NCI-H2107 treated with DMSO at 0.1 percent for 48 hours (cell line): Measurements from ENCODE around the gene BMP8A.
"Not testable (repeated sequence)": the region's sequence is repeated elsewhere in the genome, so short reads cannot be mapped to it uniquely, and the experiment has no call there.

Experiments used
- DNase-seq: peaks from one replicate; lab custom pipeline; 2025; ENCODE audit not compliant: unreplicated experiment; lab: John Stamatoyannopoulos, UW

The BMP8A gene, protein sequence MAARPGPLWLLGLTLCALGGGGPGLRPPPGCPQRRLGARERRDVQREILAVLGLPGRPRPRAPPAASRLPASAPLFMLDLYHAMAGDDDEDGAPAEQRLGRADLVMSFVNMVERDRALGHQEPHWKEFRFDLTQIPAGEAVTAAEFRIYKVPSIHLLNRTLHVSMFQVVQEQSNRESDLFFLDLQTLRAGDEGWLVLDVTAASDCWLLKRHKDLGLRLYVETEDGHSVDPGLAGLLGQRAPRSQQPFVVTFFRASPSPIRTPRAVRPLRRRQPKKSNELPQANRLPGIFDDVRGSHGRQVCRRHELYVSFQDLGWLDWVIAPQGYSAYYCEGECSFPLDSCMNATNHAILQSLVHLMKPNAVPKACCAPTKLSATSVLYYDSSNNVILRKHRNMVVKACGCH

DNA sequence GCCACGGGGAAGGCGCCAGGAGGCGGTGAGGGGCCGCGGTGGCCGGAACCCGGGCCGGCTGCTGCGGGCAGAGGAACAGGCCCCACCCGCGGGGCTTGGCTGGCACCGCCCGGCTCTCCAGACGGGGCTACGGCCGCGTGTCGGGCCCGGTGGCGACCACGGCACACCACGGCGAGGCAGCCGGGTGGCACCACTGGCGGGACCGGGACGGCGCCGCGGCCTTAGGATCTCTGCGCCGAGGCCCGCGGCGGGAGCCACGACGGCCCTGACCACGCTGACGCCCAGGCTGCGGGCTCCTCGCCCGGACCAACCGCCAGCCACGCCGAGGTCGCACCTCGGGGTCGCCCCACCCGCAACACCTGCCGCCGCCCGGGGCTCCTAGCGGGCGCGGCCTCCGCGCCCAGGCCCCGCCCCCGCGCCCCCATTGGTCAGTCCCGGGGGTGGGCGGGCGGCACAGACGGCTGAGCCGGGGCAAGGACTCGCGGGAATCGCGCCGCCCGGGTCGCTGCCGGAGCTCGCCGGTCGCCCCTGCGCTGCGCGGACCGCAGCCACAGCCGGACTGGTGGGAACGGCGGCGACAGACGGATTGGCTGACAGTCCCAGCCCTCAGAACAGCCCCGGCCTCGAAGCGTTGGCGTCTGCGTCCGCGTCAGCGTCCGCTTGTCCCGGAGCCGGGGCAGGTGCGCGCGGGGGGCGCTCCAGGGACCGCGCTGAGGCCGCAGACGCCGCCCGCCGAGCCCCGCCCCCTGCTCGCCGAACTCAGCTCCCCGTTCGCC, at the start of gene BMP8A:
BMP8A (plus strand) TSS at position 491 of the 776 bp plus-strand sequence. CDS start 356 bp downstream, outside the sequence.
- peak; percentile 100 for DNase-seq

DNA sequence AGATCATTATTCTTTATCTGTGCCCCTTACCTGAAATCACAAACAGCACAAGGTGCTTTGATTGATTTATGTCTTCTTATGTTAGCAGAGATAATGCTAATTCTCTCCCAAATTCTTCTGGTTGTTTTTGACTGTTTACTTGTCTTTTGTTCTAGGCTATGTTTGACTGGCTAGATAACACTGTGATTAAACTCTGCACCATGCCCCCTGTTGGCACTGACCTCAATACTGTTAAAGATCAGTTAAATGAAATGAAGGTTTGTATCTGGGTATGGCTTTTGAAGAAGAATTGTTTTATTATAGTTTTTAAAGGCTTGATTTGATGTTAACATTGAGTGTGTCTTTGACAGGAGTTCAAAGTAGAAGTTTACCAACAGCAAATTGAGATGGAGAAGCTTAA, 49.6 kb upstream of the BMP8A start:
- DNase-seq, result no peak

DNA sequence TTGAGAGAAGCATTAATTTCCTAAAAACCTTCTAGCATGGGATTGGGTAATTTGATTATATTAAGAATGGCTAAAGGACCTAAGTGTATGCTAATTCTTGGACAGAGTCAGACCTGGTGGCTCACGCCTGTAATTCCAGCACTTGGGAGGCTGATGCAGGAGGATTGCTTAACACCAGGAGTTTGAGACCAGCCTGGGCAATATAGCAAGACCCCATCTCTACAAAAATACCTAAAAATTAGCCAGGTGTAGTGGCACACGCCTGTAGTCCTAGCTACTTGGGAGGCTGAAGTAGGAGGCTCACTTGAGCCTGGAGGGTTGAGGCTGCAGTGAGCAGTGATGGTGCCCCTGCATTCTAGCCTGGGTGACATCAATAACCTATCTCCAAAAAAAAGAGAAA, 45.9 kb upstream of the BMP8A start:
- no peak for DNase-seq

DNA sequence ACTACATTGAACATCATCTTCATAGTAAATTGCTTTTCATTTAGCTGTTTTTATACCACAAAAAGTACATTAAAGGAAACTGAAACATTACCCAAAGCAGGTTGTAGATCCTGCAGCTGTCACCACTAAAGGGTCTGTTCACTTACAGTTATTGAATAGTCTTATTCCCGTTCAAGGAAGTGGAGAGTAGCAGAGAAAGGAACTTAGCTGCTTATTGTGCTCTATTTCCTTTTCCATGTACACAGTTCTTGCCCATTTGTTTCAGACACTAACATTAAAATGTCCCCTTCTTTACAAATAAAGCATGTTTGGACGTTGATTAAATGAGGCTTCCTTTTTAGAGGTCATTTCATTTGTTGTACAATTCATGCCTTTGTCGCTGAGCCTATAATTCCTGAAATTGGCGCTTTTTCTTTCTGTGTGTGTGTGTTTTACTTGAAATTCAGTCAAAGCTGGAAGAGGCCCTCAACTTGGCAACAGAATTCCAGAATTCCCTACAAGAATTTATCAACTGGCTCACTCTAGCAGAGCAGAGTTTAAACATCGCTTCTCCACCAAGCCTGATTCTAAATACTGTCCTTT, 44.4 kb upstream of the BMP8A start:
- DNase-seq, result no peak

DNA sequence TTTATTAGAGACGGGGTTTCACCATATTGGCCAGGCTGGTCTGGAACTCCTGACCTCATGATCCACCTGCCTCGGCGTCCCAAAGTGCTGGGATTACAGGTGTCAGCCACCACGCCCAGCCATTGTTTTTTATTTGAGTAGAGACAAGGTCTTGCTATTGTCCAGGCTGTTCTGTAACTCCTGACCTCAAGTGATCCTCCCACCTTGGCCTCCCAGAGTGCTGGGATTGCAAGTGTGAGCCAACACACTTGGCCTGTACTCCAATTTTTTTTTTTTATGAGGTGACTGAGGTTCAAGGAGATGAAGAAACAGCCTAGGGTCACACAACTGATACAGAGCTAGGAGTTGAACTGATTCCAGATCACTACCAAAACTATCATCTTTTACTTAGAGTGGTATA, 41.4 kb upstream of the BMP8A start:
- DNase-seq, result not testable (repeated sequence)

DNA sequence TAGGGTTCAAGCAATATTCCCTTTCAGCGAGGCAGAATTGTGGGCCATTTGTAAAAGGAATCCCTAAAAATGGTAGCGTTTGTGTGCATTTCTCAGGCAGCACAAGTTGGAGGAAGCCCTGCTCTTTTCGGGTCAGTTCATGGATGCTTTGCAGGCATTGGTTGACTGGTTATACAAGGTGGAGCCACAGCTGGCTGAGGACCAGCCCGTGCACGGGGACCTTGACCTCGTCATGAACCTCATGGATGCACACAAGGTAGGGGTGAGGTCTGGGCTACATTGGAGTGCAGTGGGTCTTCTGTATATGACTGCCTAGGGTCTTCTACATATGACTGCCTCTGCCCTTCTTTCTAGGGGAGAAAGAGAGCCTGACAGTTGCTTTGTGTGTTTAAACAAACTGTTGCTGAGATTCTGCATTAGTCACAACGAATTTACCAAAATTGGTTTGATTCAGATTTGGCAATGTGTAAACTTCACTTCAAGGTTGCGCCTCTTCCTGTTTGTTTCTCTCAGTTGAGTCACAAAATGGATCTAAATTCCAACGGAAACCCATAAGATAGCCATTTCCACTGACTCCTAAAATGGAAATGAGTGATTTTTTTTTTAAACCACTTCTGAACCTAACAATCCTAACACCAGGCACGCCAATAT, 40.4 kb upstream of the BMP8A start:
- DNase-seq, result no peak

DNA sequence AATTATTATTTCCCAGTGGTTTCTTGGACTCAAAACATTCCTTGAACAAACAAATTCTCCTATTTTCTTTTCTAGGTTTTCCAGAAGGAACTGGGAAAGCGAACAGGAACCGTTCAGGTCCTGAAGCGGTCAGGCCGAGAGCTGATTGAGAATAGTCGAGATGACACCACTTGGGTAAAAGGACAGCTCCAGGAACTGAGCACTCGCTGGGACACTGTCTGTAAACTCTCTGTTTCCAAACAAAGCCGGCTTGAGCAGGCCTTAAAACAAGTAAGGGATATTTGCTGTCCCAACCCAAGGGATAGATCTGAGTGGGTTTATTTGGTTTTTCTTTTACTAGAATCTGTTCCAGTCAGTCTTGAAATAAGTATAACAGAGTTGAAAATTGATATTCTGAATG, 39.4 kb upstream of the BMP8A start:
- DNase-seq, result no peak

DNA sequence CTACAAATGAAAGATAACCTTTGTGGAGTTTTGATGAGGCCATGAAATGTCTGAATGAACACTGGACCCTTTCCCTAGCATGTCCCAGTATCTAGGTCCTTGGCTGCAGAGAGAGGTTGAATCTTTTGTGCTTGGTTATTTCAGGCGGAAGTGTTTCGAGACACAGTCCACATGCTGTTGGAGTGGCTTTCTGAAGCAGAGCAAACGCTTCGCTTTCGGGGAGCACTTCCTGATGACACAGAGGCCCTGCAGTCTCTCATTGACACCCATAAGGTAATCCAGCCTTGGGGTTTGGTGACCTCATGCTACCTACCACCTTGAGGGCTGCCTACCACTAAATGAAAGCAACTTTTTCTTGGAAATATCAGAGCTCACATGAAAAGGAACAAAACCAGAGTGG, 38.9 kb upstream of the BMP8A start:
- DNase-seq, result no peak

DNA sequence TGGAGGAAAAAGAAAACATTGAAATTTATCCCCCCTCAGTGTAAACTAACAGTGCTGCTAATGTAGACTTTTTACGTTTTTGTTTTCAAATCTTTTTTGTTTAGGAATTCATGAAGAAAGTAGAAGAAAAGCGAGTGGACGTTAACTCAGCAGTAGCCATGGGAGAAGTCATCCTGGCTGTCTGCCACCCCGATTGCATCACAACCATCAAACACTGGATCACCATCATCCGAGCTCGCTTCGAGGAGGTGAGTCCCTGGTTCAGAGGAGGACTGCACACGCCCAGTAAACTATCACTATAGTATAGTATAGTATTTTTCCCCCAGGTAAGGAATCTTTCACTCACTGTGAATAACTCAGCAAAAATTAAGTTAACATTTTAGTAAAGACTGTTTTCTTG, 37.8 kb upstream of the BMP8A start:
- DNase-seq, result no peak

DNA sequence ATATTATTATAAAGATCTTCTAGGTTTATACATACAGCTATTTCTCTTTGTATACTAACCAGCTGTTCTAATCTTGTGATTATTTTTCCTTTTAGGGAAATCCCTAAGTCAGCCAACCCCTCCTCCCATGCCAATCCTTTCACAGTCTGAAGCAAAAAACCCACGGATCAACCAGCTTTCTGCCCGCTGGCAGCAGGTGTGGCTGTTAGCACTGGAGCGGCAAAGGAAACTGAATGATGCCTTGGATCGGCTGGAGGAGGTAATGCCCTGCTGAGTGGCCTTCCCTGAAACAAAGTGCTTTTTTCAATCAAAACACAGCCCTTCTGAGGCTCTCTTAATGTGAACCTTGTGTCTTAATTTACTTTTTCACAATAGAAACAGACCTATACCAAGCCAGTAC, 32.4 kb upstream of the BMP8A start:
- no peak for DNase-seq

DNA sequence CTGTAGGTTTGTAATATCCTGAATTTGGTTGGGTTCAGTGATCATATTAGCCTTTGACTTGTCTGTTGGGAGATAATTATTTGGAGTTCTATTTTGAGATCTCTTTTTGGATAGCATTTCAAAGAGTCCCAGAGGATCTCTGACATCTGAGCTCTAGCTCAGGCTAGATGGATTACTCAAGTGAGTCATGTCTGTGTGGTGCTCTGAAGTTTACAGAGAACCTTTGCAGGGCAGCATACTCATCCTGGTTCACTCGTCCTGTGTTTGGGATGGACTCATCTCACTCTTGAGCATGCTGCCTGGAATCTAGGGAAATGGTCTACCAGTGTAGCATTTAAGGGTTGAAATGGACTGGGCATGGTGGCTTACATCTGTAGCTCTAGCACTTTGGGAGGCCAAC, 29.4 kb upstream of the BMP8A start:
- DNase-seq, result no peak

DNA sequence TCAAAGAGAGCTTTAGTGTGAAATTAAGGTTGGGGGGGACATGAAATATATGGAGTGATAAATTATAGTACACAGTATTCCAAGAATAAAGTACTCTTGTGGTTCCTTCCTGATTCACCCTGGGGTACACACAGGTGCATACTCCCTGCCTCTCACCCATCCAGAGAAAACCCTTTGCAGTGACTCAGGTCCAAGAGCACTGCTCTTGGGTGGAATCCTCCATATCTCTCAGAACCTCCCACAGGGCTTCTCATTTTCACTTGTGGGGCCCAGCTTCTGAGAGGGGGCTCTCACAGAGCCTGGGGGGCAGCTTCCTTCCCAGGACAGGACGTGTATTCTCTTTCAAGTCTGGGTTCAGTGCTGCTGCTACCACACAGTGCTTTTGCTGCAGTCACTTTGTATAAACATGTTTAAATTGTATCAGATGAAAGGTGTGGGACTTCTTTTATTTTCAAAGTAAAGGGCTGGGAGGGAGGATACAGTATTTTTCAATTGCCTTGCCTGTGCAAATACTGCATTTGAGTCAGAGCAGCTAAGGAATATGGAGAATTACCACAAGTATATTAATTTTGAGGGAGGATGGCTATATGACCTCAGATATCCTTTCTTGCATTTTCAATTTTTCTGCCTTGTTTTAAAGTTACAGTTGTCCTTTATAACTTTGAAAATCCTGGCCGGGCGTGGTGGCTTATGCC, 24.9 kb upstream of the BMP8A start:
- DNase-seq, result no peak

DNA sequence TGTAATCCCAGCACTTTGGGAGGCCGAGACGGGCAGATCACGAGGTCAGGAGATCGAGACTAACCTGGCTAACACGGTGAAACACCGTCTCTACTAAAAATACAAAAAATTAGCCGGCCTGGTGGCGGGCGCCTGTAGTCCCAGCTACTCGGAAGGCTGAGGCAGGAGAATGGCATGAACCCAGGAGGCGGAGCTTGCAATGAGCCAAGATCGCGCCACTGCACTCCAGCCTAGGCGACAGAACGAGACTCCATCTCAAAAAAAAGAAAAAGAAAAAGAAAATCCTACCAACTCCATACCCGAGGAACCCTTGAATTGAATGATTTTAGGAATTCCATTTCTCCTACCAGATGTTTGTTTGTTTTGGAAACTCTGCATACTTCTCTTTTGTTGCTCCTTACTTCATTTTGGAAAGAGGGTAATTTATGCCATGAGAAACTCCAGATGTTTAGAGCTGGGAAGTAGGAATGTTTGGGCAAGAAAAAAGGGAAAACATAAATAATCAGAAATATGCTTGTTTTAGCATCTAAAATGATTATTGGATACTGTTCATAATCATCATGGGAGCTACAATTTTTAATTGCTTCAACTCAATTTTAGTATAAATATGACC, 24.2 kb upstream of the BMP8A start:
- DNase-seq, result not testable (repeated sequence)

DNA sequence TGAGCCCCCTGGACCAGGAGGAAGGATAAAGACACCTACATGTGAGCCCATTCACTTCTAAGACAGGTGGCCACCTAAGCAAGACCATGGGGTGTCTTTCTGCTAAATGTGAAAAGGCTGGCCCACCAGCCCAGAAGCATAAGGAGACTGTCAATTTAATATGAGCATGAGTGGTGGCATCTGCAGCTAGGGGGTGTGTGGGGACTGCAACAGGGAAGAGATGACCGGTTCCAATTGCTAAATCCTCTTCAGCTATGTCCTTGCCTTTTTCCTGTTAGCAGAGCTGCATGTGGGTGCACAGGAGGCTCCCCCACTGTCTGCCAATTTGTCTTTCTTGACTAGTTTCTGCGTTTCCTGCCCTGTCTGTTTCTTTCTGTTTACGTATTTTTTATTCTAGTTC, 22.3 kb upstream of the BMP8A start:
- DNase-seq, result no peak

DNA sequence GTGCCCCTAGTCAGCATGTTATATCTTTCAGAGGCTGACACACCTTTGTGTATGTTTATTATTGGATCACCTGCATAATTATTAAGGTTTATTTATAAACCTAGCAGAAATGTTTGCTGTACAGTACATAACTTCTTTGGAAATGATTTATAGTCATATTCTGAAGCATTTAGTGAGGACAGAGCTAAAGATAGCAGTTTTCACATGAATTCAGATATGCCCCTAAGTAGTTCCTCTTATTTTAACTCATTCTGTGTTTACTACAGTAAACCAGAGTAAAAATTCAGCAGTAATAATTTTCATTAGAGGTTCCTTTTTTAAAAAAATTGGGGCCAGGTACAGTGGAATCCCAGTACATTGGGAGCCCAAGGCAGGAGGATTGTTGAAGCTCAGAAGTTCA, 21.4 kb upstream of the BMP8A start:
- DNase-seq, result no peak

DNA sequence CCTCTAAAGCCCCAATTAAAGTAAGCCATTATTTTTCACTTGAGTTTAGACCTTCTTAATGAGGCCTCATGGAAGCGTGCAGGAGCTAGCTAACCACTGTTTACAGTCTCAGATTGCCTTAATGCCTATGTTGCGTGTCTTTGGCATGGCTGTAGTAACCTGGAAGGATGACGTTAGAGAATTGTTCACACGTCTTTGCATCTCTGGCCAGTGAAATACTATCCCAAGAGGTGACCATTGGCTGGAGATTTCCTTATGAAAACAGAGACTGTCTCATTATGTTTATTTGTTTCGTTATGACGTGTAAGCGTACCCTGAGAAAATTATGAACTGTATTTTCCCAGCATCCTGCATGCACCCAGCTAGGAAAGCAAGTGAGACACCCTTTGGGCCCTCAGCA, 18.6 kb upstream of the BMP8A start:
- no peak for DNase-seq

DNA sequence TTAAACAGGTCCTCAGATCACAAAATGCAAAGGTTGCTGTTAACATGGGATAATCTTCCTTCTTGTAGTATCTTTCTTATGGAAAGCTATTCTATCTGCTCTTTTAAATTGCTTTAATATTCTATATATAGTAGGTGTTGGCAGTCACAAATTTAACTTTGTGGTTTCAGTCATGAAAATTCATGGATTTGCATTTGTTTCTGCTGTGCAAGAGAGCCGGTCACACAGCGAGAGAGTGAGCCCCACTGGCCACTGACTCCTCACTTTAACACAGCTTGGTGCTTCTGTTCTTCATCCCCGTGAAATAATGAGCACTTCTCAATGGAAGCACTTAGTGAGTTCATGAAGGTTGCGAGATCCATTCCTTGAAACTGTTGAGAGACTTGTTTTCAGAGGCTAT, 18.1 kb upstream of the BMP8A start:
- DNase-seq, result no peak

DNA sequence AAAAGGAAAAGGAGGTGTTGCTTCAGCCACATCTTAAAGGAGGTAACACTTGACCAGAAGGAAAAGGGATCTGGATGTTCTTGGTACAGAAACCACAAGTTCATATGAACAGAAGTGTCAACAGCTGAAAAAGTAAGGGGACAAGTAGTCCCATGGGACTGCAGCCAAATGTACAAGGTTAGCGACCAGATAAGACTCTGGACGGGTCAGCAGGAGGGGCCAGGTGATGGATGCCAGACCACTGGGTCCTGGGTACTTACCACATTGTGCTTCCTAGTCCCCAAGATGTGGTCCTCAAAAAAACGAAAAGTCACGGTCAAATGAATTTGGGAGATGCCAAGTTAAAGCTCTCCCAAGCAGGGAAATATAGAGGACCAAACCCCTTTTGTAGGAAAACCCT, 16.6 kb upstream of the BMP8A start:
- DNase-seq, result no peak

DNA sequence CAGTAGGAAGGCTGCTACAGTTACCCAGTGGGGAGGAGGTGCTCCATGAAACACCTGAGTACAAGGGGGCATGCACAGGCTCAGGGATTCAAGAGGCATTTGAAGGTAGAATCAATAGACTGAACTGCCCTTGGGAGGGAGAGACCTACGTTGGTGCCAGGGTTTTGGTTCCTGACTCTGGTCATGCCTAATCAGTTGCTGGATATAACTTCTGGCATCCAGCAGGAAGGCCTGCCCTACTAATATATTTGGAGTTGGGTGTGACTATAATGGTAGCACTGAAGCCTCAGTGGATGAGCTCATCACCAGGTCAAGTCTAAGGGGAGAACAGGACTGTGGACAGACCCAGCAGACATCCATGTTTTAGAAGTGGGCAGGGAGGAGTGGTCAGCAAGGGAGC, 15.9 kb upstream of the BMP8A start:
- not testable (repeated sequence) for DNase-seq

DNA sequence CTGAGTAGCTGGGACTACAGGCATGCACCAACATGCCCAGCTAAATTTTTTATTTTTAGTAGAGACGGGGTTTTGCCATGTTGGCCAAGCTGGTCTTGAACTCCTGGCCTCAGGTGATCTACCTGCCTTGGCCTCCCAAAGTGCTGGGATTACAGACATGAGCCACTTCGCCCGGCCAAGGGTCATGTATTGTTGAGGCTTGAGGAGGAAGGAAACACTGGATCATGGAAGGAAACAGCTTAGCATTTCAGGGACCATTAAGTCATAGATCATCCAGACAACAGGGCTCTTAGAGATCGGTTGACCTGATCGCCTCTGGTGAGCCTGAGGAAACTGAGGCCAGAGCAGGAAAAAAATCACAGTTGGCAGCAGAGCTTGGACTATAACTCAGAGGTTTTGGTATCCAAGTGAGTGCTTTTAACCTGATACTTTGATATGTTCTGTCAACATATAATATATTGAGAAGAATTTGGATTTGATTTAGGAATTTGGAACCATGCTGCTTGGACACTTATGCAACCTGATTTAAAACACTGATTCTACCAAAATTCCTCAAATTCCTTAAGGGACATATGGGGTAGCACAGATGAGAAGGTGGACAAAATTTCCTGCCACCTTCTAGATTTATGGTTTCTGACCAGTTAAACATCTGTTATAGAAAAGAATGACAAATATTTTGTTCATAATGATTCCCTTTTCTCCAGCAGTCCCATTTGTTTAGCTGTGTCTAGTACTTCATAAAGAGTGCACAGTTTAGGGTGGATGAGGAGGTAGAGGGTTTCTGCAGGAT, 13.1 kb upstream of the BMP8A start:
- DNase-seq, result no peak
